ENCODE results near the gene CBLL1. TPM values are rescaled to one million over a fixed set of nuclear protein-coding genes. Genes with fewer than 3 reads are reported as not detected.

The CBLL1 gene
- total and polyA plus RNA-seq, 2 experiments from 2014 or later: 31.1 to 67.4 TPM

GRCh38 chr7:107782374-107782773 lies 38.4 kb downstream of the CBLL1 start:
- H3K27ac Mint-ChIP-seq: no peak overlapping the region
- H3K9me3 Mint-ChIP-seq: no peaks in the 10 kb centered on the region
- no peaks in the 10 kb centered on the region for H3K79me2 ChIP-seq (replicated peaks; ENCODE audit: insufficient read depth)
- H3F3A ChIP-seq (replicated peaks; ENCODE audit: low read depth): no peaks in the 10 kb centered on the region
- no peaks in the 10 kb centered on the region for H3K27me3 ChIP-seq (ENCODE audit: insufficient read depth)
- no peak overlapping the region for H3K4me2 ChIP-seq
- H3K36me3 ChIP-seq (ENCODE audit: insufficient read depth): no peaks in the 10 kb centered on the region
- TF ChIP-seq CREB1 (CRISPR knock-in tag; IDR thresholded peaks at IDR 0.05; ENCODE audit: low read depth): no peak
- no peak for TF ChIP-seq ZNF114 (CRISPR knock-in tag; IDR thresholded peaks at IDR 0.05)
- TF ChIP-seq ZNF331 (CRISPR knock-in tag; IDR thresholded peaks at IDR 0.05; ENCODE audit: low read depth): no peak
- TF ChIP-seq, protein P1, sequence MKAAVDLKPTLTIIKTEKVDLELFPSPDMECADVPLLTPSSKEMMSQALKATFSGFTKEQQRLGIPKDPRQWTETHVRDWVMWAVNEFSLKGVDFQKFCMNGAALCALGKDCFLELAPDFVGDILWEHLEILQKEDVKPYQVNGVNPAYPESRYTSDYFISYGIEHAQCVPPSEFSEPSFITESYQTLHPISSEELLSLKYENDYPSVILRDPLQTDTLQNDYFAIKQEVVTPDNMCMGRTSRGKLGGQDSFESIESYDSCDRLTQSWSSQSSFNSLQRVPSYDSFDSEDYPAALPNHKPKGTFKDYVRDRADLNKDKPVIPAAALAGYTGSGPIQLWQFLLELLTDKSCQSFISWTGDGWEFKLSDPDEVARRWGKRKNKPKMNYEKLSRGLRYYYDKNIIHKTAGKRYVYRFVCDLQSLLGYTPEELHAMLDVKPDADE (IDR thresholded peaks at IDR 0.05): no peak
- no peak for TF ChIP-seq ZNF462 (CRISPR knock-in tag; IDR thresholded peaks at IDR 0.05)
- TF ChIP-seq CTCF (conservative IDR thresholded peaks at IDR 0.05; ENCODE audit: low read depth in 2 of 2): no peak
- TF ChIP-seq STAT1 (IDR thresholded peaks at IDR 0.05; ENCODE audit: unreplicated experiment): no peak
- no peak overlapping the region for H3K4me3 Mint-ChIP-seq
- H3K9me2 ChIP-seq (ENCODE audit: insufficient read depth): no peaks in the 10 kb centered on the region
- no peaks in the 10 kb centered on the region for H3K36me3 Mint-ChIP-seq (ENCODE audit: low read depth)
- H3K4me1 ChIP-seq (ENCODE audit: insufficient read depth): peaks cover 10% of the 10 kb centered on the region
- no peak overlapping the region for H2AFZ ChIP-seq
- H3K27me3 Mint-ChIP-seq (ENCODE audit: insufficient read depth, low read depth, poor library complexity): peaks cover 2% of the 10 kb centered on the region
- no peaks in the 10 kb centered on the region for H4K20me1 ChIP-seq (replicated peaks; ENCODE audit: insufficient read depth)
- no peak for DNase-seq (ENCODE audit: low spot score)
- no peak overlapping the region for H3K27ac ChIP-seq (ENCODE audit: low read depth)
- H3K4me1 Mint-ChIP-seq: peaks cover 15% of the 10 kb centered on the region
- no peak overlapping the region for H3K4me3 ChIP-seq
- no peak for ATAC-seq

Data from GM23338 (cell line).